GM13976 (cell line): Measurements from ENCODE around the gene C1orf167.

Experiments used
- DNase-seq: peaks from one replicate; pipeline ENCODE4 v3.0.0; 2012; ENCODE audit warnings: low spot score
- in situ Hi-C: fragments of 300-500 bp; cut with MboI; formaldehyde crosslinking; loops from one replicate; pipeline ENCODE4 v1.12.0; 2022; ENCODE audit warnings: low sequenced_read_pairs, mixed read lengths, inconsistent platforms; ENCODE audit not compliant: unreplicated experiment
- TF ChIP-seq, protein P1 (sequence below): IDR thresholded peaks from 2 replicates; pipeline ENCODE4 v1.5.1; 2012; ENCODE audit warnings: borderline replicate concordance, mild to moderate bottlenecking; ENCODE audit not compliant: insufficient read depth; ENCODE audit errors: extremely low read depth, missing control alignments, control extremely low read depth

C1orf167 gene, protein sequence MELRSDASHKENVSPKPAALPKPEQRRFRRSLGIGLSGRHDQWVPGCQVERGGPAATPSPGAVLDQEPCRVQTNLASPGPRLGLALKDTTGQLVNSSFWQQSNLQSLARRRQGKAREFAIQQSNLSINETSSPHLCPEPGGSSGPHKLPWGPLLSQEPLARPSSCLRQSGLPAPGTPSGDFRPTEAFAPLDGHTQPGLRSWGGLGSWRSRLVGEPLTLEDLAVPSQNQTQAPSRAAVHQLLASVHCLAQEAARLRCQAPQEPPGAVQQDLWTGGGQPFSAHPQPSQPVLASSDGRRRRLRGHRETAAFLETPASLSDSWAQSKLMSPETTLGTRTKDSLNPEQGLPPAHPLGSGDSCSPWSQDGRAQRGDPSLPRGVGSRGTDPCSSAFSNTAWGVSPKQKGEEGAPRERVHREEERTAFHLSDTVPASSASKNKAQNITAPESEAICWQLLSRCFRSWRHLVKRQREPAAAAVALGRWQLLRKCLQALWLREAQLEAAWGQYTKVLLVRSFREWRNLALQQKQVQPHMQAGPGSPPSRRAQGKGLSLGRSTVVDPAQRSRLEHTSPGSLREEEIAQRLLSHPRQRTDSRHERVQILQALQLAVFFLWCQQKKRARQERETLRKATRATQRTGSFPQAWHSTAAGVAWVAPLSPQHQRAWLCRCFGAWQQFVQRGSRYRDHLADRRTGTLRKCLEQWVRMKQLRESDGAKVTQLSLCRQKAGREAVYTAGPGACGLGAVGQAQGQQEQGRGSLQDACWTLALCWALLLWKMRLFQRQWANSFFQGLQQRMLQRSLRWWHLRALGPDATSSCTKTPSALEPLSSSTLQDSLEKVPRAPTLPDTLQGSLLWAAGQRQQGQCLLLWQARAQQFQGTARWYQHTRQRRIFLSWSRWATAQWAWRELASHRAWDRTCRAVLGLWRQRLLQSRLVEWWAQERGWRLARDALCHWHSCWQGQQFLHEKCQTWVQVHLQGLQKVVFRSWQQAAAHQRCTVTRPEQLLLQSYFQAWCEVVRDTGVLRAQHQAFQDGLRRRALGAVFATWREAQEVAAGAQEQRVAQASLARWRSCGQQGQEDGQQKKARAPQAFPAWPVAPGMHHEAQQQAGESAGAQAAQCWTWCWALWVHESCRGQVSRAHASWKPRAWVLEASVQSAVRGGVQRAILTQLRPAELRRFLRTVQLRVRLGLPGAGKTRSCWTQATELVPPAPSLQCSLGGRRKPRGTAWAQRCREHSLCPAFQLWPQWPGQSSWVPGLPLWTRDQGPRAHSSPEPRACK (N-terminal part only)

DNA sequence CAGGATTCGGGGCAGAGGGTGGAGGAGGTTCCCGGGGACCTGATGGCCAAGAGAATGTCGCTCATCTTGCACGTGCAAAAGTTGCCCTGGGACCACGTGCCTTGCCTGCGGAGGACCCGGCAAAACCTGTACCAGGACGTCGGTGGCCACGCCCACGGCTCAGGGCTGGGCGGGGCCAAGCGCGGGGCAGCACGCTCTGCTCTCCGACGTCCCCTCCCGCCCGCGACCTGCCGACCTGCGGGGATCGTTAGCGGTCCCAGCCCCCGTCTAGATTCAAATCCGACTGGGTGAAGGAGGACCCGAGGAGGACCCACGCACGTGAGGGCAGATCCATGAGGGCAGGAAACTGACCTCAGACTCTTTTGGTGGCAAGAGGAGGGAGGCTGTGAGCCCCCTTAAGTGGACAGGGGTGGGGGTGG, at the start of gene C1orf167:
Gene C1orf167, plus strand, starts transcription at position 206 of the 419 bp plus-strand sequence. CDS start 2,208 bp downstream, outside the sequence.
- peak; percentile 45 for DNase-seq
- TF ChIP-seq, protein P1, sequence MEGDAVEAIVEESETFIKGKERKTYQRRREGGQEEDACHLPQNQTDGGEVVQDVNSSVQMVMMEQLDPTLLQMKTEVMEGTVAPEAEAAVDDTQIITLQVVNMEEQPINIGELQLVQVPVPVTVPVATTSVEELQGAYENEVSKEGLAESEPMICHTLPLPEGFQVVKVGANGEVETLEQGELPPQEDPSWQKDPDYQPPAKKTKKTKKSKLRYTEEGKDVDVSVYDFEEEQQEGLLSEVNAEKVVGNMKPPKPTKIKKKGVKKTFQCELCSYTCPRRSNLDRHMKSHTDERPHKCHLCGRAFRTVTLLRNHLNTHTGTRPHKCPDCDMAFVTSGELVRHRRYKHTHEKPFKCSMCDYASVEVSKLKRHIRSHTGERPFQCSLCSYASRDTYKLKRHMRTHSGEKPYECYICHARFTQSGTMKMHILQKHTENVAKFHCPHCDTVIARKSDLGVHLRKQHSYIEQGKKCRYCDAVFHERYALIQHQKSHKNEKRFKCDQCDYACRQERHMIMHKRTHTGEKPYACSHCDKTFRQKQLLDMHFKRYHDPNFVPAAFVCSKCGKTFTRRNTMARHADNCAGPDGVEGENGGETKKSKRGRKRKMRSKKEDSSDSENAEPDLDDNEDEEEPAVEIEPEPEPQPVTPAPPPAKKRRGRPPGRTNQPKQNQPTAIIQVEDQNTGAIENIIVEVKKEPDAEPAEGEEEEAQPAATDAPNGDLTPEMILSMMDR, result no peak
- in situ Hi-C loops, result no loop called here

DNA sequence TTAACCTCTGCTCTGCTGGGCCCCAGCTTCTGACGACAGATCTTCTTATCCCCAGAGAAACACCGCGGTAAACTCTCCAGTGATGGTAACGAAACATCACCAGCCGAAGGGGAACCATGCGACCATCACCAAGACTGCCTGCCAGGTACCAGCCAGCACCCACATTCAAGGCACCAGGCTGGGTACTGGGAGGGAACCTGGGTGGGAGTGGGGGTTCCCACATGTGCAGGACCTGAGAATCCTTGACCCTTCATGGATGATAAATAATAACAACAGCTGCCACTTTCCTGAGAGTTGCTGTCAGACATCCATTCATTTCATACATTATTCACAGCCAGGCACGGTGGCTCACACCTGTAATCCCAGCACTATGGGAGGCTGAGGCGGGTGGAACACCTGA, 49.7 kb upstream of the C1orf167 start:
- TF ChIP-seq, protein P1, result no peak
- no peak for DNase-seq
- in situ Hi-C loops, result loop anchor here (10.0 kb wide), 1 partner anchor 57 kb away; the partner anchor contains the start of genes FBXO2 and FBXO44

DNA sequence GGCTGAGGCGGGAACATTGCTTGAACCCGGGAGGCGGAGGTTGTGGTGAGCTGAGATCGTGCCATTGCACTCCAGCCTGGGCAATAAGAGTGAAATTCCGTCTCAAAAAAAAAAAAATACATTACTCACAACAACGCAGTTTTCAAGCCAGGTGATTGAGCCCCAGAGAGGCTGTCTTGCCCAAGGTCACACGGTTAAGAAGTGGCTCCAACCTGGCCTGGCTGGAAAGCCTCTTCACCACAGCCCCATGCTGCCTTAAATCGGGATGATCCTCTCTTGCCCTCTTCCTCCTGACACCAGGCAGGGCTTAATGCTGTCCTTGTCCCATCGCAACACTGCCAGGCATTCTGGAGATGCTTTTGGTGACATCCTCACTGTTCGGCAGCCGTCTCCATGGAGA, 48.9 kb upstream of the C1orf167 start:
- DNase-seq, result no peak
- in situ Hi-C loops, result loop anchor here (10.0 kb wide), 1 partner anchor 58 kb away; the partner anchor contains the start of genes FBXO2 and FBXO44
- TF ChIP-seq, protein P1, result no peak

DNA sequence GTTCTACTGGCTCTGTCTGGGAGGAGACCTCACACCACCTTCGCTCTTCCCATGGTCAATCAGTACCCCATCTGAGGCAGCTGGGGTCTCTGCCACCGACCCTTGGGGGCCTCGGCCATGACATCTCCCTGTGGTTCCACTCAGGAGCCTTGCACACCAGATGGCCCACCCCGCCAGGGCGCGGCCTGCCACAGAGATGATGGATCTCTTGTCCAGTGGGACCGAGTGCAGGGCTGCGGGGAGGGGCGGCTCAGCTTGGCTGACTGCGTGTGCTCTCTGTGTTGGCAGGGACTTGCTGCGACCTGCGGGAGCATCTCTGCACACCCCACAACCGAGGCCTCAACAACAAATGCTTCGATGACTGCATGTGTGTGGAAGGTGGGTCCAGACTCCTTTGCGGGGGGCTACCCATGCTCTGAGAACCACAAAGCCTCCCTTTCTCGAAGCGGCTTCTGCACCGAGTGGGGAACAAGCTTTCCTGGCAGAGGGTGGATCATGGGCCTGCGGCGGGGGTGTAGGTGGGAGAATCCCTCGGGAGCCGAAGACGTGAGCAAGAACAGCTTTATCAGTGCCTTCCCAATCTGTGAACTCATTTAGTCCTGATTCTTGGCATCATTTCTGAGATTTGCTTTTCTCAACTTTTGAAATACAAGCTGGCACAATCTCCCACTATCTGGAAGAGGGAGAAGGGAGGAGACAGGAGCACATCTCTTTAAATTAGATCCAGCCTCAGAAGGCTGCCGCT, 47.0 kb upstream of the C1orf167 start:
- DNase-seq, result no peak
- TF ChIP-seq, protein P1, result no peak
- in situ Hi-C loops, result loop anchor here (10.0 kb wide), 1 partner anchor 60 kb away; the partner anchor contains the start of genes FBXO2 and FBXO44

DNA sequence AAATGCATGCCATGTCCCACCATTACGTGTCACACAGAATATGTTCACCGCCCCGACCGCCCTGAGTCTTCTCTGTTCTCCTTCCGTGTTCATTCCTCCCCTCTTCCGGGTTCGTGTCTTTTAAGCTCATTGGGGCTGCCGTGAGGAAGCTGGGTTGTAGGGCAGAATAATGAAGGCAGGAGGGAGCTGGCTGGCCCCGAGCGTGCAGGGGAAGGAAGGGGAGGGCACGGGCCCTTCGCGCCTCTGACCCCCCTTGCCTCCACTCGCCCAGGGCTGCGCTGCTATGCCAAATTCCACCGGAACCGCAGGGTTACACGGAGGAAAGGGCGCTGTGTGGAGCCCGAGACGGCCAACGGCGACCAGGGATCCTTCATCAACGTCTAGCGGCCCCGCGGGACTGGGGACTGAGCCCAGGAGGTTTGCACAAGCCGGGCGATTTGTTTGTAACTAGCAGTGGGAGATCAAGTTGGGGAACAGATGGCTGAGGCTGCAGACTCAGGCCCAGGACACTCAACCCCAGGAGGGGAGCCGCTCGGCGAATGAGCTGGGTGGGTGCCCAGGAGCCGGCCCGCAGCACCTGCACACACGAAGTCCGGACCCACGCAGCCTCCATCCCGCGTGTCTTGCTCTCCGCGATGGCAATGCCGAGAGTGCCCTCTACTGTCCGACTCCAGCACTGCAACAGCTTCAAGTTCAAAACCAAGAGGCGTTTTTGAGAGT, 42.5 kb upstream of the C1orf167 start:
- TF ChIP-seq, protein P1, result peak; percentile 97
- in situ Hi-C loops, result loop anchor here (10.0 kb wide), 1 partner anchor 65 kb away; the partner anchor contains the start of genes FBXO2 and FBXO44
- DNase-seq, result peak; percentile 84
